OCI-LY7 (cell line): ENCODE results near the gene COBL. TPM values are rescaled to one million over a fixed set of nuclear protein-coding genes. Genes with fewer than 3 reads are reported as not detected.

Experiments
- BruUV-seq: library from RNA; stranded (reverse); fragments of 400-500 nt; replicated peaks from 2 replicates; lab custom pipeline; 2021; lab: Mats Ljungman, UMichigan
- CTCF ChIA-PET: fragments of 300-600 bp; sonication (Branson Sonifier 250); formaldehyde crosslinking; loops from one replicate; lab custom pipeline; 2022; ENCODE audit warnings: antibody characterized with exemption; ENCODE audit not compliant: unreplicated experiment; lab: Charles Lee
- POLR2A ChIA-PET: fragments of 300-600 bp; sonication (Branson Sonifier 250); formaldehyde crosslinking; loops from one replicate; lab custom pipeline; 2022; ENCODE audit warnings: antibody characterized with exemption; lab: Charles Lee
- DNase-seq: peaks from one replicate; pipeline ENCODE4 v3.0.0-alpha.2; 2015; ENCODE audit warnings: low spot score
- H2AFZ ChIP-seq: fragments of 200-600 bp; sonication (generic), shearing (Covaris generic); 2 replicates; pipeline ENCODE4 v1.6.1; 2014; ENCODE audit warnings: mild to moderate bottlenecking, antibody characterized with exemption, low read length, moderate library complexity
- H3K27ac ChIP-seq: fragments of 200-600 bp; sonication (generic); 2 replicates; pipeline ENCODE4 v1.5.1; 2014; ENCODE audit warnings: mixed run types, low read depth, mild to moderate bottlenecking, moderate library complexity, low read length, inconsistent platforms; ENCODE audit not compliant: poor library complexity, severe bottlenecking
- H3K36me3 ChIP-seq: fragments of 200-600 bp; sonication (generic); 2 replicates; pipeline ENCODE4 v1.6.1; 2014; ENCODE audit warnings: mild to moderate bottlenecking, antibody characterized with exemption, low read length, moderate library complexity, mixed read lengths; ENCODE audit not compliant: insufficient read depth
- H3K4me1 ChIP-seq: fragments of 200-600 bp; sonication (generic); 2 replicates; pipeline ENCODE4 v1.5.1; 2014; ENCODE audit warnings: mild to moderate bottlenecking, low read length; ENCODE audit not compliant: insufficient read depth, poor library complexity, severe bottlenecking
- H3K4me2 ChIP-seq: fragments of 200-600 bp; sonication (generic); 2 replicates; pipeline ENCODE4 v1.6.1; 2014; ENCODE audit warnings: mild to moderate bottlenecking, low read length
- H3K4me3 ChIP-seq: fragments of 200-600 bp; sonication (generic); 2 replicates; pipeline ENCODE4 v1.5.1; 2014; ENCODE audit warnings: mild to moderate bottlenecking, low read depth, low read length; ENCODE audit not compliant: poor library complexity, severe bottlenecking
- H3K79me2 ChIP-seq: fragments of 200-600 bp; sonication (generic); 2 replicates; pipeline ENCODE4 v1.6.1; 2016; ENCODE audit warnings: low read depth, mild to moderate bottlenecking, low read length, moderate library complexity, mixed read lengths; ENCODE audit not compliant: insufficient read depth
- H3K9me2 ChIP-seq: fragments of 200-600 bp; sonication (generic); 2 replicates; pipeline ENCODE4 v1.6.1; 2016; ENCODE audit warnings: mild to moderate bottlenecking, low read length, mixed read lengths; ENCODE audit not compliant: insufficient read depth
- H3K9me3 ChIP-seq: fragments of 200-600 bp; sonication (generic); 2 replicates; pipeline ENCODE4 v1.6.1; 2014; ENCODE audit warnings: mild to moderate bottlenecking, mixed run types, low read length, mixed read lengths
- H4K20me1 ChIP-seq: fragments of 200-600 bp; sonication (generic); 2 replicates; pipeline ENCODE4 v1.6.1; 2014; ENCODE audit warnings: mild to moderate bottlenecking, antibody characterized with exemption, low read length, moderate library complexity, mixed read lengths; ENCODE audit not compliant: insufficient read depth
- EZH2phosphoT487 ChIP-seq: fragments of 200-600 bp; sonication (generic); IDR thresholded peaks from 2 replicates; pipeline ENCODE4 v1.6.1; 2018; ENCODE audit warnings: low read depth, borderline replicate concordance, mild to moderate bottlenecking, mixed run types, antibody characterized with exemption, low read length, moderate library complexity, mixed read lengths
- intact Hi-C: fragments of 100-400 bp; cut with micrococcal nuclease; formaldehyde crosslinking; loops from one replicate; pipeline ENCODE4 v1.10.0; 2022; ENCODE audit not compliant: unreplicated experiment
- total RNA-seq, 2 experiments: library from RNA; depleted of rRNA in 1 of 2; stranded (reverse); fragments of >200 nt in 1 of 2; shearing (Covaris generic) in 1 of 2; gene quantifications; 2 replicates each; pipeline ENCODE4 v1.2.3, GENCODE V29; 2014 to 2022
- TF ChIP-seq, protein P1 (sequence below): fragments of 200-600 bp; sonication (generic); conservative IDR thresholded peaks from 2 replicates; pipeline ENCODE4 v1.5.1; 2014; ENCODE audit warnings: mild to moderate bottlenecking, antibody characterized with exemption, low read length, moderate library complexity, mixed read lengths

COBL gene
- total RNA-seq, 2 experiments from 2014 or later, result not detected

GRCh38 chr7:51053160-51053925, 263.3 kb downstream of the COBL start:
- CTCF ChIA-PET, result no interaction called here
- Histone ChIP-seq H3K4me1 (no peaks in the 10 kb centered on the region), H3K4me2 (no peak overlapping the region), H3K9me3 (no peaks in the 10 kb centered on the region), H3K36me3 (no peaks in the 10 kb centered on the region), H4K20me1 (no peaks in the 10 kb centered on the region), H3K4me3 (no peak overlapping the region), H3K9me2 (no peaks in the 10 kb centered on the region), H3K27ac (no peak overlapping the region), H3K79me2 (no peaks in the 10 kb centered on the region), H2AFZ (no peak overlapping the region)
- no peak for DNase-seq
- POLR2A ChIA-PET, result interaction anchor here (0.9 to 1.1 kb wide), 2 partner anchors 18 to 62 kb away, joined by 3 read pairs; no protein-coding TSS in a partner anchor
- no TSS peak for BruUV-seq
- TF ChIP-seq, protein P1, sequence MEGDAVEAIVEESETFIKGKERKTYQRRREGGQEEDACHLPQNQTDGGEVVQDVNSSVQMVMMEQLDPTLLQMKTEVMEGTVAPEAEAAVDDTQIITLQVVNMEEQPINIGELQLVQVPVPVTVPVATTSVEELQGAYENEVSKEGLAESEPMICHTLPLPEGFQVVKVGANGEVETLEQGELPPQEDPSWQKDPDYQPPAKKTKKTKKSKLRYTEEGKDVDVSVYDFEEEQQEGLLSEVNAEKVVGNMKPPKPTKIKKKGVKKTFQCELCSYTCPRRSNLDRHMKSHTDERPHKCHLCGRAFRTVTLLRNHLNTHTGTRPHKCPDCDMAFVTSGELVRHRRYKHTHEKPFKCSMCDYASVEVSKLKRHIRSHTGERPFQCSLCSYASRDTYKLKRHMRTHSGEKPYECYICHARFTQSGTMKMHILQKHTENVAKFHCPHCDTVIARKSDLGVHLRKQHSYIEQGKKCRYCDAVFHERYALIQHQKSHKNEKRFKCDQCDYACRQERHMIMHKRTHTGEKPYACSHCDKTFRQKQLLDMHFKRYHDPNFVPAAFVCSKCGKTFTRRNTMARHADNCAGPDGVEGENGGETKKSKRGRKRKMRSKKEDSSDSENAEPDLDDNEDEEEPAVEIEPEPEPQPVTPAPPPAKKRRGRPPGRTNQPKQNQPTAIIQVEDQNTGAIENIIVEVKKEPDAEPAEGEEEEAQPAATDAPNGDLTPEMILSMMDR, result no peak
- TF ChIP-seq EZH2phosphoT487, result no peak
- intact Hi-C loops, result no loop called here

GRCh38 chr7:51046482-51046881, 270.1 kb downstream of the COBL start:
- CTCF ChIA-PET, result no interaction called here
- H3K9me3 ChIP-seq, result no peaks in the 10 kb centered on the region
- H3K4me2 ChIP-seq, result no peak overlapping the region
- TF ChIP-seq, protein P1, result no peak
- no peak for TF ChIP-seq EZH2phosphoT487
- no peaks in the 10 kb centered on the region for H4K20me1 ChIP-seq
- no peaks in the 10 kb centered on the region for H3K79me2 ChIP-seq
- H3K9me2 ChIP-seq, result no peaks in the 10 kb centered on the region
- no peaks in the 10 kb centered on the region for H3K4me1 ChIP-seq
- no TSS peak for BruUV-seq
- POLR2A ChIA-PET, result no interaction called here
- H3K36me3 ChIP-seq, result no peaks in the 10 kb centered on the region
- DNase-seq, result no peak
- no peak overlapping the region for H3K27ac ChIP-seq
- intact Hi-C loops, result no loop called here
- no peak overlapping the region for H2AFZ ChIP-seq
- no peak overlapping the region for H3K4me3 ChIP-seq

DNA sequence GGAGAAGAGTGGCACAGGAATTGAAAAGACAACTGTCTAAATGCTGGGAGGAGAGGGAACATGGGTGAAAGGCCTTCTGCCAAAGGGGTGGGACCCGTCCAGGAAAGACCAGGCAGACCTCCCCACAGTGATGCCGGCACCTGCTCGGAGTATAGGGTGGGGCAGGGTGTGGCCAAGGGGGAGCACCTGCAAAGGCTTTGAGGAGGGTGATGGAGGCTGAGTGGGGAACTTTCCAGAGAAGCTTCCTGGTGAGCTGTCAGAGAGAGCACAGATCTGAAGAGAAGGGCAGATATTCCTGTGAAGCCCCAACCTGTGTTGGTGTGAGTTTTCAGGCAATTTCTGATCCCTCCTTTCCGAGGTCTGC, 270.5 kb downstream of the COBL start:
- Histone ChIP-seq H3K27ac (no peak overlapping the region), H3K9me3 (no peaks in the 10 kb centered on the region), H3K9me2 (no peaks in the 10 kb centered on the region), H3K4me1 (no peaks in the 10 kb centered on the region), H3K36me3 (no peaks in the 10 kb centered on the region), H3K4me2 (no peak overlapping the region), H4K20me1 (no peaks in the 10 kb centered on the region), H2AFZ (no peak overlapping the region), H3K79me2 (no peaks in the 10 kb centered on the region), H3K4me3 (no peak overlapping the region)
- ChIA-PET POLR2A (no interaction called here), CTCF (no interaction called here)
- no peak for TF ChIP-seq EZH2phosphoT487
- TF ChIP-seq, protein P1, result no peak
- DNase-seq, result no peak
- no TSS peak for BruUV-seq
- intact Hi-C loops, result no loop called here
